ENCODE results near the gene SULT1E1.

The SULT1E1 gene

DNA sequence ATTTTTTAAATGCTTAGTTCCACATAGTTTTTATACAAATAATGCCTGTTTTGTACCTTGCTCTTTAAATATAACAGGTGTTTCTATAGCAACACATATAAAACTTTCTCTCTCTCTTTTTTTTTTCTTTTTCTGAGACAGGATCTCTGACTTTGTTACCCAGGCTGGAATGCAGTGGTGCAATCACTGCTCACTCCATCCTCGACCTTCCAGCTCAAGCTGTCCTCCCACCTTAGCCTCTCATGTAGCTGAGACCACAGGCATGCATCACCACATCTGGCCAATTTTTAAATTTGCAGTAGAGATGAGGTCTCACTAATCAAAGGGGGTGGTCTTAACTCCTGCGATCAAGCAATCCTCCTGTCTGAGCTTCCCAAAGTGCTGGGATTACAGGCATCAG lies 18.3 kb upstream of the SULT1E1 start:
- ATAC-seq = no peak
- TF ChIP-seq, protein P1, sequence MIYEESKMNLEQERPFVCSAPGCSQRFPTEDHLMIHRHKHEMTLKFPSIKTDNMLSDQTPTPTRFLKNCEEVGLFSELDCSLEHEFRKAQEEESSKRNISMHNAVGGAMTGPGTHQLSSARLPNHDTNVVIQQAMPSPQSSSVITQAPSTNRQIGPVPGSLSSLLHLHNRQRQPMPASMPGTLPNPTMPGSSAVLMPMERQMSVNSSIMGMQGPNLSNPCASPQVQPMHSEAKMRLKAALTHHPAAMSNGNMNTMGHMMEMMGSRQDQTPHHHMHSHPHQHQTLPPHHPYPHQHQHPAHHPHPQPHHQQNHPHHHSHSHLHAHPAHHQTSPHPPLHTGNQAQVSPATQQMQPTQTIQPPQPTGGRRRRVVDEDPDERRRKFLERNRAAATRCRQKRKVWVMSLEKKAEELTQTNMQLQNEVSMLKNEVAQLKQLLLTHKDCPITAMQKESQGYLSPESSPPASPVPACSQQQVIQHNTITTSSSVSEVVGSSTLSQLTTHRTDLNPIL (CRISPR knock-in tag; IDR thresholded peaks at IDR 0.05; ENCODE audit: low read depth) = no peak
- no peak for TF ChIP-seq ZFP30 (CRISPR knock-in tag; IDR thresholded peaks at IDR 0.05)
- TF ChIP-seq, protein P2, sequence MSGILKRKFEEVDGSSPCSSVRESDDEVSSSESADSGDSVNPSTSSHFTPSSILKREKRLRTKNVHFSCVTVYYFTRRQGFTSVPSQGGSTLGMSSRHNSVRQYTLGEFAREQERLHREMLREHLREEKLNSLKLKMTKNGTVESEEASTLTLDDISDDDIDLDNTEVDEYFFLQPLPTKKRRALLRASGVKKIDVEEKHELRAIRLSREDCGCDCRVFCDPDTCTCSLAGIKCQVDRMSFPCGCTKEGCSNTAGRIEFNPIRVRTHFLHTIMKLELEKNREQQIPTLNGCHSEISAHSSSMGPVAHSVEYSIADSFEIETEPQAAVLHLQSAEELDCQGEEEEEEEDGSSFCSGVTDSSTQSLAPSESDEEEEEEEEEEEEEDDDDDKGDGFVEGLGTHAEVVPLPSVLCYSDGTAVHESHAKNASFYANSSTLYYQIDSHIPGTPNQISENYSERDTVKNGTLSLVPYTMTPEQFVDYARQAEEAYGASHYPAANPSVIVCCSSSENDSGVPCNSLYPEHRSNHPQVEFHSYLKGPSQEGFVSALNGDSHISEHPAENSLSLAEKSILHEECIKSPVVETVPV (CRISPR knock-in tag; IDR thresholded peaks at IDR 0.05) = no peak
- TF ChIP-seq OSR1 (CRISPR knock-in tag; IDR thresholded peaks at IDR 0.05) = no peak
- no peak for TF ChIP-seq RARB (CRISPR knock-in tag; IDR thresholded peaks at IDR 0.05)
- TF ChIP-seq, protein P3, sequence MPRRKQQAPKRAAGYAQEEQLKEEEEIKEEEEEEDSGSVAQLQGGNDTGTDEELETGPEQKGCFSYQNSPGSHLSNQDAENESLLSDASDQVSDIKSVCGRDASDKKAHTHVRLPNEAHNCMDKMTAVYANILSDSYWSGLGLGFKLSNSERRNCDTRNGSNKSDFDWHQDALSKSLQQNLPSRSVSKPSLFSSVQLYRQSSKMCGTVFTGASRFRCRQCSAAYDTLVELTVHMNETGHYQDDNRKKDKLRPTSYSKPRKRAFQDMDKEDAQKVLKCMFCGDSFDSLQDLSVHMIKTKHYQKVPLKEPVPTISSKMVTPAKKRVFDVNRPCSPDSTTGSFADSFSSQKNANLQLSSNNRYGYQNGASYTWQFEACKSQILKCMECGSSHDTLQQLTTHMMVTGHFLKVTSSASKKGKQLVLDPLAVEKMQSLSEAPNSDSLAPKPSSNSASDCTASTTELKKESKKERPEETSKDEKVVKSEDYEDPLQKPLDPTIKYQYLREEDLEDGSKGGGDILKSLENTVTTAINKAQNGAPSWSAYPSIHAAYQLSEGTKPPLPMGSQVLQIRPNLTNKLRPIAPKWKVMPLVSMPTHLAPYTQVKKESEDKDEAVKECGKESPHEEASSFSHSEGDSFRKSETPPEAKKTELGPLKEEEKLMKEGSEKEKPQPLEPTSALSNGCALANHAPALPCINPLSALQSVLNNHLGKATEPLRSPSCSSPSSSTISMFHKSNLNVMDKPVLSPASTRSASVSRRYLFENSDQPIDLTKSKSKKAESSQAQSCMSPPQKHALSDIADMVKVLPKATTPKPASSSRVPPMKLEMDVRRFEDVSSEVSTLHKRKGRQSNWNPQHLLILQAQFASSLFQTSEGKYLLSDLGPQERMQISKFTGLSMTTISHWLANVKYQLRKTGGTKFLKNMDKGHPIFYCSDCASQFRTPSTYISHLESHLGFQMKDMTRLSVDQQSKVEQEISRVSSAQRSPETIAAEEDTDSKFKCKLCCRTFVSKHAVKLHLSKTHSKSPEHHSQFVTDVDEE (CRISPR knock-in tag; IDR thresholded peaks at IDR 0.05) = no peak
- no peak for TF ChIP-seq GLIS3 (CRISPR knock-in tag; IDR thresholded peaks at IDR 0.05)
- TF ChIP-seq ZNF8 (CRISPR knock-in tag; IDR thresholded peaks at IDR 0.05) = no peak
- no peak for TF ChIP-seq CSDC2 (CRISPR knock-in tag; IDR thresholded peaks at IDR 0.05)
- TF ChIP-seq, protein P4, sequence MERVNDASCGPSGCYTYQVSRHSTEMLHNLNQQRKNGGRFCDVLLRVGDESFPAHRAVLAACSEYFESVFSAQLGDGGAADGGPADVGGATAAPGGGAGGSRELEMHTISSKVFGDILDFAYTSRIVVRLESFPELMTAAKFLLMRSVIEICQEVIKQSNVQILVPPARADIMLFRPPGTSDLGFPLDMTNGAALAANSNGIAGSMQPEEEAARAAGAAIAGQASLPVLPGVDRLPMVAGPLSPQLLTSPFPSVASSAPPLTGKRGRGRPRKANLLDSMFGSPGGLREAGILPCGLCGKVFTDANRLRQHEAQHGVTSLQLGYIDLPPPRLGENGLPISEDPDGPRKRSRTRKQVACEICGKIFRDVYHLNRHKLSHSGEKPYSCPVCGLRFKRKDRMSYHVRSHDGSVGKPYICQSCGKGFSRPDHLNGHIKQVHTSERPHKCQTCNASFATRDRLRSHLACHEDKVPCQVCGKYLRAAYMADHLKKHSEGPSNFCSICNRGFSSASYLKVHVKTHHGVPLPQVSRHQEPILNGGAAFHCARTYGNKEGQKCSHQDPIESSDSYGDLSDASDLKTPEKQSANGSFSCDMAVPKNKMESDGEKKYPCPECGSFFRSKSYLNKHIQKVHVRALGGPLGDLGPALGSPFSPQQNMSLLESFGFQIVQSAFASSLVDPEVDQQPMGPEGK (CRISPR knock-in tag; IDR thresholded peaks at IDR 0.05; ENCODE audit: borderline replicate concordance) = no peak

DNA sequence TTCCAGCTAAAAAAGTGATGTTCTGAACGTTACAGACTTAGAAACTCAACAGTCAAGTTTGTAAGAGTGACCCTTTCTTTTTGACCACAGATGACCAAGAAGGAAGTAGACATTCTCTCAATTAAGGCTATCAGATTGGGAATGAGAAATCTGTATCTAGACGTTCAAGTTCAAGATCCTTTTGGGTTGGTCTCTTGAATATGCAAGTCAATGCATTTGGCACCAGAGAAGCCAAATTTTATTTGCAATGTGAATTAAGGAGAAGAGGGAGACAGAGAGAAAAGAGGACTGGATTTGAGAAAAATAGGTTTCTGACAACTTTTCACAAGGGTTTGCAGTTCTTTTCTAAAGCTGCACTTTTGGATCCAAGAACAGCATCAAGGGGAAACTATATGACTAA lies 17.5 kb upstream of the SULT1E1 start:
- ATAC-seq = no peak
- TF ChIP-seq OSR1 (CRISPR knock-in tag; IDR thresholded peaks at IDR 0.05) = no peak
- TF ChIP-seq TOX (CRISPR knock-in tag; IDR thresholded peaks at IDR 0.05; ENCODE audit: borderline replicate concordance) = no peak
- TF ChIP-seq SNAI2 (CRISPR knock-in tag; IDR thresholded peaks at IDR 0.05) = no peak
- TF ChIP-seq, protein P3 (CRISPR knock-in tag; IDR thresholded peaks at IDR 0.05) = no peak
- TF ChIP-seq ZC3H10 (CRISPR knock-in tag; IDR thresholded peaks at IDR 0.05) = no peak
- TF ChIP-seq ESRRG (CRISPR knock-in tag; IDR thresholded peaks at IDR 0.05) = no peak
- no peak for TF ChIP-seq CSDC2 (CRISPR knock-in tag; IDR thresholded peaks at IDR 0.05)
- no peak for TF ChIP-seq GLIS3 (CRISPR knock-in tag; IDR thresholded peaks at IDR 0.05)
- no peak for TF ChIP-seq ZFP3 (CRISPR knock-in tag; IDR thresholded peaks at IDR 0.05)
- TF ChIP-seq ZNF8 (CRISPR knock-in tag; IDR thresholded peaks at IDR 0.05) = no peak
- TF ChIP-seq PPARA (CRISPR knock-in tag; IDR thresholded peaks at IDR 0.05; ENCODE audit: borderline replicate concordance) = no peak
- TF ChIP-seq ARNTL (CRISPR knock-in tag; IDR thresholded peaks at IDR 0.05; ENCODE audit: borderline replicate concordance, low read depth) = no peak

DNA sequence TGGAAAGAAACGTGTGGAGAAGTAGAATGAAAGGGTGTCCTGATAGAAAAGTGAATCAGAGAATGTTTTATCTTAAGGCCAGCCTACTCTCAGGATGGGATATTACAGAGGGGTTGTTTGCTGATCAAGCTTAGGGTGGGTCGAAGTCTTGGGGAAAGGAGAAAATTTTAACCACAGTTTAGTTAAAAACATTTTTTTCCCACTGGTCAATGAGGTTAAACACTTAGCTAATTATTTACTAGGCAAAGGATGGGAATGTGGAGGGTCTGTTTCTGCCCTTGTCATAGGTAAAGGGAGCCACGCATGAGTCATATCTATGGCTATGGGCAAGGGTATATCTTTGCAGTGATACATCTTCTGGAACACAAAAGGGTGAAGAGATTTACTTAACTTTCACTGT lies 16.1 kb upstream of the SULT1E1 start:
- no peak for ATAC-seq
- TF ChIP-seq, protein P5, sequence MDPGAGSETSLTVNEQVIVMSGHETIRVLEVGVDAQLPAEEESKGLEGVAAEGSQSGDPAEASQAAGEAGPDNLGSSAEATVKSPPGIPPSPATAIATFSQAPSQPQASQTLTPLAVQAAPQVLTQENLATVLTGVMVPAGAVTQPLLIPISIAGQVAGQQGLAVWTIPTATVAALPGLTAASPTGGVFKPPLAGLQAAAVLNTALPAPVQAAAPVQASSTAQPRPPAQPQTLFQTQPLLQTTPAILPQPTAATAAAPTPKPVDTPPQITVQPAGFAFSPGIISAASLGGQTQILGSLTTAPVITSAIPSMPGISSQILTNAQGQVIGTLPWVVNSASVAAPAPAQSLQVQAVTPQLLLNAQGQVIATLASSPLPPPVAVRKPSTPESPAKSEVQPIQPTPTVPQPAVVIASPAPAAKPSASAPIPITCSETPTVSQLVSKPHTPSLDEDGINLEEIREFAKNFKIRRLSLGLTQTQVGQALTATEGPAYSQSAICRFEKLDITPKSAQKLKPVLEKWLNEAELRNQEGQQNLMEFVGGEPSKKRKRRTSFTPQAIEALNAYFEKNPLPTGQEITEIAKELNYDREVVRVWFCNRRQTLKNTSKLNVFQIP (CRISPR knock-in tag; IDR thresholded peaks at IDR 0.05; ENCODE audit: borderline replicate concordance, low read depth) = no peak
- no peak for TF ChIP-seq ISL1 (CRISPR knock-in tag; IDR thresholded peaks at IDR 0.05)
- TF ChIP-seq PPARA (CRISPR knock-in tag; IDR thresholded peaks at IDR 0.05; ENCODE audit: borderline replicate concordance) = no peak
- no peak for TF ChIP-seq GLIS3 (CRISPR knock-in tag; IDR thresholded peaks at IDR 0.05)
- TF ChIP-seq ZNF70 (CRISPR knock-in tag; IDR thresholded peaks at IDR 0.05) = no peak
- TF ChIP-seq RARB (CRISPR knock-in tag; IDR thresholded peaks at IDR 0.05) = no peak
- no peak for TF ChIP-seq CSDC2 (CRISPR knock-in tag; IDR thresholded peaks at IDR 0.05)
- TF ChIP-seq ZC3H10 (CRISPR knock-in tag; IDR thresholded peaks at IDR 0.05) = no peak
- no peak for TF ChIP-seq ZNF8 (CRISPR knock-in tag; IDR thresholded peaks at IDR 0.05)
- TF ChIP-seq, protein P1 (CRISPR knock-in tag; IDR thresholded peaks at IDR 0.05; ENCODE audit: low read depth) = no peak
- TF ChIP-seq, protein P2 (CRISPR knock-in tag; IDR thresholded peaks at IDR 0.05) = no peak
- no peak for TF ChIP-seq OSR1 (CRISPR knock-in tag; IDR thresholded peaks at IDR 0.05)

Measured in SK-N-SH treated with all-trans-retinoic acid at 6 μM for 48 hours (cell line).